HL-60/S4 treated with retinoic acid at 250 ng/mL for 4 days and 3 days (cell line): ENCODE measurements around the gene RYK.

Experiments
- in situ Hi-C: fragments of 300-500 bp; cut with MboI; formaldehyde crosslinking; loops from 2 replicates; pipeline ENCODE4 v1.7.0; 2022; ENCODE audit warnings: low sequenced_read_pairs

The RYK gene

DNA sequence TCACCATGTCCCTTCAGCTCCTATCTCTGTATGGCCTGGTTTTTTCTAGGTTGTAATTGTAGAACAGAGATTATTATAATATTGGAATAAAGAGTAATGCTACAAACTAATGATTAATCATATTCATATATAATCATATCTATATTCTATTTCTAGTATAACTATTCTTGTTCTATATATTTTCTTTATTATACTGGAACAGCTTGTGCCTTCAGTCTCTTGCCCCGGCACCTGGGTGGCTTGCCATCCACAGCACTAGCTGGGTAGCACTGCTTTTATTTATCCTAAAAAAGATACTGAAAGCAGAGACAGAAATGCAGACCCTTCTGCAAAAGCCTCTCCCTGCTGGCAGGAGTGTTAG, 25.9 kb downstream of the RYK start:
- in situ Hi-C loops: loop anchor here (25.0 kb wide), 2 partner anchors 412 to 1487 kb away; partner anchors contain the start of gene SRPRB

DNA sequence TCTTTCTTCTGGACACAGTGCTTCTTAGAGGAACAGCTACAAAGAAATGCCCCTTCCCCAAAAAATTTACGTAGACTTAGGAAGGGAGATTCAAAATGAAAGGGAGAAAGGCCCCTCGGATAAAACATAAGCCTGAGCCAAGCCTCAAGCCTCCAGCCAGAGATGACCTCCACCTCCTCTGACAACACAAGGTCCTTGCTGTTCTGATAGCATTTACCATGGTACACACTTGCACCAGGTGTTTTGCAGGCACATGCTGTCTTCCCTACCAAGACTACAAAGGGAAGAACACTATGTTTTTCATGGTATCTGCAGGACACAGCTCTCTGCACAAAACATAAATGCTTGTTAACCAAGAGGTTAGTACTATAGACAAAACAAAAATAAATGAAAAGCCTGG, 27.8 kb downstream of the RYK start:
- in situ Hi-C loops: loop anchor here (25.0 kb wide), 2 partner anchors 411 to 1486 kb away; partner anchors contain the start of gene SRPRB

DNA sequence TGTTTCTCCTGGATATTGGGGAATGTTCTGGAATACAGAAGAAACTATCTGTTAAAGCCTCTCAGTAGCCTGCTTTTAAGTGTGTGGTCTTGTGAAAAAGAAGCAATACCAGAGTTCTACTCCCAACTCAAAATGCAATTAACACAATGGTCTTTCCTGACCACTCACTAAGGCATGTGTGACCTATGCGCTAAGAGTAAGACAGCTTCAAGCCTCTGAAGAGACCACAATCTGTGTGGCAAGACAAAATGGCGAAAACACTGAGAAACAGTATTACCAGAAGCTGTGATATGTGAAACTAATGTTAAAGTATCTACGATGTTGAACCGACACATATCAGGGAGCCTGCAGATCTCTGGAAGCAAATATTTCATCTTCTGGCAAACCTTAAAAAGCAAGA, 33.8 kb downstream of the RYK start:
- in situ Hi-C loops: loop anchor here (10.0 to 25.0 kb wide), 3 partner anchors 258 to 1480 kb away; partner anchors contain the start of gene SRPRB

GRCh38 chr3:134216191-134216764, 34.4 kb downstream of the RYK start:
- in situ Hi-C loops: loop anchor here (10.0 to 25.0 kb wide), 3 partner anchors 259 to 1479 kb away; partner anchors contain the start of gene SRPRB

DNA sequence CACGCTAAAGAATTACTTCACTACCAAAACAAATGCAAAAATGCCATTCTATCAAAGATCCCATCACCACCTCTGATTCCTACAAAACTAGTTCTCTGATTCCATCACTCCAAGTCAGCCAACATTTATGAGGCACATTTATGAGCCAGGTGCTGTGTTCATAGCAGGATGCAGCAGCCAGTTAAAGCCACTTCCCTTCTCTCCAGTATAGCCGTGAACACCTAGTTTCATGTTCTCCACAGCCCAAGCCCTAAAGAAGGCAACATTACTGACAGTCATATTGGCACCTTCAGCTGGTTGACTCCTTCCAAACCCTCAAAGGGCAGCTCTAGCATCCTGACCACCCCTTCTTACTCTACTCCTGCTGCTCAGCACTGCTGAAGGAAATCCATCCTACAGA, 36.4 kb downstream of the RYK start:
- in situ Hi-C loops: loop anchor here (10.0 to 25.0 kb wide), 3 partner anchors 261 to 1477 kb away; partner anchors contain the start of gene SRPRB

DNA sequence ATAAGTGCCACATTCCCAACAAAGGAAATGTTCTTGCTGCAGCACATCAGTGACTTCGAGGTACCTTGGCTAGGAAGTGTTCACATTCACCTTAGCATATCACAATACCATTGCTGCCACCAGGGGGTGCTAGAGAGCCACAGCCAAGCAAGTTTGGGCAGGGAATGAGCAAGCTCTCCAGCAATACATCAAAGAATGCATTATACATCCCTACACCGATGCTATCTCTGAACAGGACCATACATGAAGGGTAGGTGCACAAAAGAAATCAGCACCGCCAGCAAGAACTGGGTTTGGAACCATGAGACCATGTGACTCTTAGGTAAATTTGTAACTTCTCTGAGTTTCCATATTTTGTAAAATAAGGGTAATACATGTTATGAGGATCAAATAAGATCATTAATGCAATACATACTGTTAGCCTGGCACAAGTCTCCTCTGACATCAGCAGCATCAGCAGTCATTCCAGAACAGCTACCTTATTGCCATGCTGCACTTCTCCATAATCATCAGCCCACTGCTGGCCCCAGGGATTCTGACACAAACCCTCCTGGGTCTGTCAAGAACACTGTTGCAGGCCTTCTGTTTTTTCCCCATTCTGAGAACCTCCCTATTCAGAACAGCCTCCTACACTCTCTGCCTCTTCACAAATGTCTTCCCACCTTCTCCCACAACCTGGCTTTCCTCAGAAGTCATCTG, 37.5 kb downstream of the RYK start:
- in situ Hi-C loops: loop anchor here (10.0 to 25.0 kb wide), 3 partner anchors 262 to 1476 kb away; partner anchors contain the start of gene SRPRB

- in situ Hi-C loops: loop anchor here (10.0 to 25.0 kb wide), 3 partner anchors 263 to 1474 kb away; partner anchors contain the start of gene SRPRB
Observed at GRCh38 chr3:134211797-134212196, 38.9 kb downstream of the RYK start.

- in situ Hi-C loops: loop anchor here (25.0 kb wide), 2 partner anchors 393 to 1468 kb away; partner anchors contain the start of gene SRPRB
Observed at GRCh38 chr3:134205451-134205850, 45.2 kb downstream of the RYK start.

GRCh38 chr3:134201201-134202130, 49.2 kb downstream of the RYK start:
- in situ Hi-C loops: loop anchor here (25.0 kb wide), 2 partner anchors 389 to 1464 kb away; partner anchors contain the start of gene SRPRB

DNA sequence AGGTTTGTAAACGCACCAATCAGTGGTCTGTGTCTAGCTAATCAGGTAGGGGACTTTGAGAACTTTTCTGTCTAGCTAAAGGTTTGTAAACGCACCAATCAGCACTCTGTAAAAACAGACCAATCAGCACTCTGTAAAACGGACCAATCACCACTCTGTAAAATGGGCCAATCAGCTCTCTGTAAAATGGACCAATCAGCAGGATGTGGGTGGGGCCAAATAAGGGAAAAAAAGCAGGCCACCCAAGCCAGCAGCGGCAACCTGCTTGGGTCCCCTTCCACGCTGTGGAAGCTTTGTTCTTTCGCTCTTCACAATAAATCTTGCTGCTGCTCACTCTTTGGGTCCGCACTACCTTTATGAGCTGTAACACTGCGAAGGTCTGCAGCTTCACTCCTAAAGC, 50.8 kb downstream of the RYK start:
- in situ Hi-C loops: loop anchor here (10.0 to 25.0 kb wide), 3 partner anchors 265 to 1463 kb away; partner anchors contain the start of gene SRPRB

GRCh38 chr3:134199240-134199639, 51.4 kb downstream of the RYK start:
- in situ Hi-C loops: loop anchor here (10.0 kb wide), 1 partner anchor 264 kb away; no protein-coding TSS in a partner anchor

GRCh38 chr3:134198414-134198813, 52.2 kb downstream of the RYK start:
- in situ Hi-C loops: loop anchor here (10.0 kb wide), 1 partner anchor 264 kb away; no protein-coding TSS in a partner anchor

GRCh38 chr3:134197681-134198261, 52.9 kb downstream of the RYK start:
- in situ Hi-C loops: loop anchor here (10.0 kb wide), 1 partner anchor 263 kb away; no protein-coding TSS in a partner anchor

- in situ Hi-C loops: loop anchor here (10.0 kb wide), 1 partner anchor 259 kb away; no protein-coding TSS in a partner anchor
Observed at GRCh38 chr3:134194247-134194646, 56.4 kb downstream of the RYK start.

DNA sequence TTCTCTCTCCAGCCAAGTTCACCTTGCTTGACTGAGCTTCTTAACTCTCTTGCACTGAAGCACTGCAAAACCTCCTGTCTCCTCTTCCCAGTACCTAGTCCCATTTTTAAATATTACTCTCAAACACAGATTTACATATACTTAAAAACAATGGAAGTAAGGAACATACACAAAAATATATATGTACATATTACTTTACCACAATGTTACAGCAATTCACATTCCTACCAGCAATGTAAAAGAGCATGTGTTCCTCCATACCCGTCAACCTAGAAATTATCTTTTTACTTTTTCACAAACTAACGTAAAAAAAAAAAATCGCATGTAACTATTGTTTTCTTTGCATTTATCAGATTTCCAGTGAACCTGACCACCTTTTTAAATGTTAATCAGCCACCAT, 60.4 kb downstream of the RYK start:
- in situ Hi-C loops: loop anchor here (10.0 kb wide), 1 partner anchor 255 kb away; no protein-coding TSS in a partner anchor

DNA sequence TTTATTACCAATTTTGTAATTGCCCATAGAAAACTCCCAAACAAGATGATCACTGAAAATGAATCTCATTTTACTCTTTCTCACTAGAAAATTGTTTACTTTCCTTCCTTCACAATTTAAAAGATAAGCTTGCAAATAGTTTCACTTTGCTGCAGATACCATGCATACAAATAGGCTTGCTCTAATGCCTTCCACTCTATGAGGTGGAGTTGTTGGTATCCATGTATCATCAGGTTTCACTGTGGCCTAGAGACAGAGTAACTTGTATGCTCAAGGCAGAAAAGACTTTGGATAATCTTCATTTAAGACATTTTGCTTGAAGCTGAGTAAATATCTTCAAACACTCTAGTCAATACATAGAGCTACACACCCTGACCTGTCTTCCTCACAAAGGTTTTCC, 60.8 kb downstream of the RYK start:
- in situ Hi-C loops: loop anchor here (10.0 kb wide), 1 partner anchor 255 kb away; no protein-coding TSS in a partner anchor

DNA sequence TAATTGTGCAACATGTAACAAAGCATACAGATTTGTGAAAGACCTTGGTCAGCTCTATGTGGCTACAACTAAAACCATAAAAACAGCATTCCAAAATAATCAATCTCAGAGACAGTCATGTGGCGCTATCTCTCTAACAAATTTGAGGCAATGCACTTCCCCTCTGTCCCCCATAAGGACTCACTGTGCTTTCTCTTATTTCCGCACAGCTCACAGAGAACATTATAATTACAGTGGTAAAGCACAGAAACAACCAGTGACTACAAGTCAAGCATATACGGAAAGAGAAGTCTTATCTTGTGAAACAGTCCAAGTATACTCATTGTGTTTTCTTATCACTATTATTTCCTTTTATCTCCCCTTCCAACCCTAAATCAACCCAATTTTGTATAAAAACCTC, 64.3 kb downstream of the RYK start:
- in situ Hi-C loops: no loop called here

- in situ Hi-C loops: no loop called here
Observed at GRCh38 chr3:134180761-134181160, 69.9 kb downstream of the RYK start.

DNA sequence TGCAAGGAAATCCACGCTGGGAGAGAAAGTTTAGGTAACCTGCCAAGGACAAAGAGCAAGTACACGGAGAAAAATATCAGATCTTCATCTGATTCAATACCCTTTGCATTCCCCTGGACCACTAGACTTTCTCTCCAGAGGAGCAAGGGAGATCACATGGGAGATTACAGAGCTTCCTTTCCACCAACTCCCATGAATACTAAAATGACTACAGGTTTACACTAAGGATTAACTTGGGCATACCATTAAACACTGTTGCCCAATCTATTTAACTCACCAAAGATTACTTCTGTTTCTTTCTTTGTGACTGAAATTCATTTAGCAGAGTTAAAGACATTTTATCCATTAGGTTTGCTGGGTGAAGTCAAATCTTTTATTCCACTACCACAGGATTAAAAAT, 71.2 kb downstream of the RYK start:
- in situ Hi-C loops: no loop called here

GRCh38 chr3:134163096-134163495, 87.6 kb downstream of the RYK start:
- in situ Hi-C loops: no loop called here
